H1 (cell line): Measurements from ENCODE around the gene LURAP1L. TPM values are rescaled to one million over a fixed set of nuclear protein-coding genes. Genes with fewer than 3 reads are reported as not detected.

Experiments used
- CTCF ChIA-PET: fragments of 300-600 bp; sonication (Branson Sonifier 250); formaldehyde crosslinking; loops from one replicate; lab custom pipeline; 2021; ENCODE audit not compliant: partially characterized antibody; lab: Charles Lee
- POLR2A ChIA-PET: fragments of 300-600 bp; sonication (Branson Sonifier 250); formaldehyde crosslinking; loops from one replicate; lab custom pipeline; 2021; ENCODE audit warnings: inconsistent platforms; ENCODE audit not compliant: partially characterized antibody; lab: Charles Lee
- DNase-seq, 2 experiments: peaks; one replicate each; pipeline versions ENCODE4 v3.0.0 to v3.0.0-alpha.2; 2010 to 2022; ENCODE audit warnings: low spot score in 2 of 2, low read depth in 1 of 2, mixed read lengths in 1 of 2
- FAIRE-seq: peaks from 2 replicates; lab custom pipeline; 2011; peaks lifted over from hg19 to GRCh38; lab: Jason Lieb, UNC
- H2AFZ ChIP-seq: 2 replicates; pipeline ENCODE4 v1.8.1; 2012; ENCODE audit warnings: low read length, inconsistent platforms
- H2AK5ac ChIP-seq: 2 replicates; pipeline ENCODE4 v1.6.1; 2013; ENCODE audit warnings: low read depth, low read length
- H2BK120ac ChIP-seq: replicated peaks from 2 replicates; pipeline ENCODE3; 2013; ENCODE audit warnings: low read depth, low read length, inconsistent platforms
- H2BK12ac ChIP-seq: 2 replicates; pipeline ENCODE4 v1.6.1; 2013; ENCODE audit warnings: low read depth, low read length
- H2BK15ac ChIP-seq: 2 replicates; pipeline ENCODE4 v1.6.1; 2013; ENCODE audit warnings: low read length
- H2BK20ac ChIP-seq: 2 replicates; pipeline ENCODE4 v1.6.1; 2013; ENCODE audit warnings: low read length
- H2BK5ac ChIP-seq: 2 replicates; pipeline ENCODE4 v1.6.1; 2013; ENCODE audit warnings: low read depth, low read length
- H3K14ac ChIP-seq: 2 replicates; pipeline ENCODE4 v1.6.1; 2013; ENCODE audit warnings: inconsistent platforms; ENCODE audit not compliant: insufficient read length
- H3K18ac ChIP-seq: 2 replicates; pipeline ENCODE4 v1.6.1; 2013; ENCODE audit warnings: low read length; ENCODE audit errors: extremely low read depth
- H3K23ac ChIP-seq: 2 replicates; pipeline ENCODE4 v1.6.1; 2013; ENCODE audit warnings: inconsistent platforms; ENCODE audit not compliant: insufficient read length
- H3K23me2 ChIP-seq: 2 replicates; pipeline ENCODE4 v1.6.1; 2013; ENCODE audit warnings: low read depth, low read length
- H3K27ac ChIP-seq: 2 replicates; pipeline ENCODE4 v1.6.1; 2011; ENCODE audit warnings: low read depth, low read length, inconsistent platforms
- H3K27me3 ChIP-seq, 4 experiments: replicated peaks in 1 of 4; 1 replicate in 1 of 4; 2 replicates in 3 of 4; pipeline versions ENCODE4 v1.6.1 to v1.8.1; 2011 to 2013; ENCODE audit warnings: low read length in 3 of 4, mild to moderate bottlenecking in 3 of 4, inconsistent platforms in 2 of 4, mixed read lengths in 2 of 4, moderate library complexity in 1 of 4; ENCODE audit not compliant: control insufficient read depth in 3 of 4, insufficient read depth in 3 of 4; ENCODE audit errors: extremely low read depth in 1 of 4
- H3K36me3 ChIP-seq, 4 experiments: 2 replicates each; pipeline versions ENCODE4 v1.6.1 to v1.8.1; 2011 to 2013; ENCODE audit warnings: mild to moderate bottlenecking in 4 of 4, low read length in 3 of 4, moderate library complexity in 2 of 4, control low read depth in 1 of 4, inconsistent platforms in 1 of 4; ENCODE audit not compliant: insufficient read depth in 4 of 4, control insufficient read depth in 2 of 4
- H3K4ac ChIP-seq: replicated peaks from 2 replicates; pipeline ENCODE3; 2013; ENCODE audit warnings: low read length, low read depth, mixed read lengths, inconsistent platforms; ENCODE audit not compliant: insufficient read length
- H3K4me1 ChIP-seq, 4 experiments: replicated peaks in 1 of 4; 1 replicate in 1 of 4; 2 replicates in 3 of 4; pipeline versions ENCODE4 v1.6.1 to v1.8.1; 2011 to 2013; ENCODE audit warnings: low read length in 3 of 4, inconsistent platforms in 2 of 4, mixed read lengths in 1 of 4; ENCODE audit not compliant: insufficient read depth in 4 of 4, control insufficient read depth in 3 of 4
- H3K4me2 ChIP-seq, 2 experiments: 2 replicates each; pipeline versions ENCODE4 v1.6.1 to v1.8.1; 2011 to 2013; ENCODE audit warnings: low read depth in 2 of 2, low read length in 2 of 2, control low read depth in 1 of 2, inconsistent platforms in 1 of 2, mild to moderate bottlenecking in 1 of 2; ENCODE audit not compliant: insufficient read depth in 1 of 2
- H3K4me3 ChIP-seq, 4 experiments: fragments of 200-600, 300-600 bp in 1 of 4; sonication (generic), shearing (Covaris generic), sonication (Bioruptor Twin) in 1 of 4; 2 replicates each; pipeline versions ENCODE4 v1.5.1 to v1.8.1; 2011 to 2016; ENCODE audit warnings: low read length in 4 of 4, low read depth in 3 of 4, control low read depth in 2 of 4, inconsistent platforms in 2 of 4, mild to moderate bottlenecking in 2 of 4, mixed read lengths in 1 of 4, moderate library complexity in 1 of 4; ENCODE audit not compliant: insufficient read depth in 2 of 4; ENCODE audit errors: extremely low read depth in 1 of 4
- H3K56ac ChIP-seq: replicated peaks from 2 replicates; pipeline ENCODE3; 2013; ENCODE audit warnings: low read depth, mild to moderate bottlenecking, mixed read lengths, low read length, inconsistent platforms; ENCODE audit not compliant: insufficient read length
- H3K79me1 ChIP-seq: 2 replicates; pipeline ENCODE4 v1.6.1; 2013; ENCODE audit warnings: low read depth, low read length, control low read depth
- H3K79me2 ChIP-seq, 2 experiments: 2 replicates each; pipeline versions ENCODE4 v1.6.1 to v1.8.1; 2012 to 2013; ENCODE audit warnings: low read length in 2 of 2, mild to moderate bottlenecking in 2 of 2, inconsistent platforms in 1 of 2; ENCODE audit not compliant: insufficient read depth in 2 of 2, control insufficient read depth in 1 of 2
- H3K9ac ChIP-seq, 4 experiments: replicated peaks in 1 of 4; 1 replicate in 1 of 4; 2 replicates in 3 of 4; pipeline versions ENCODE4 v1.6.1 to v1.8.1; 2011 to 2013; ENCODE audit warnings: low read depth in 3 of 4, low read length in 3 of 4, control low read depth in 2 of 4, mild to moderate bottlenecking in 2 of 4, moderate library complexity in 2 of 4, inconsistent platforms in 1 of 4; ENCODE audit errors: extremely low read depth in 1 of 4
- H3K9me3 ChIP-seq, 2 experiments: 2 replicates each; pipeline versions ENCODE4 v1.6.1 to v1.8.1; 2012 to 2013; ENCODE audit warnings: mild to moderate bottlenecking in 2 of 2, moderate library complexity in 2 of 2, control low read depth in 1 of 2, inconsistent platforms in 1 of 2, low read depth in 1 of 2, low read length in 1 of 2, mixed read lengths in 1 of 2; ENCODE audit not compliant: insufficient read depth in 2 of 2
- H4K20me1 ChIP-seq, 2 experiments: replicated peaks in 1 of 2; 2 replicates each; pipeline versions ENCODE3 to v1.8.1; 2011 to 2013; ENCODE audit warnings: inconsistent platforms in 2 of 2, low read length in 2 of 2, mild to moderate bottlenecking in 1 of 2; ENCODE audit not compliant: insufficient read depth in 2 of 2, control insufficient read depth in 1 of 2
- H4K5ac ChIP-seq: 2 replicates; pipeline ENCODE4 v1.6.1; 2013; ENCODE audit warnings: low read length, low read depth, mixed read lengths, inconsistent platforms; ENCODE audit not compliant: insufficient read length
- H4K8ac ChIP-seq: 2 replicates; pipeline ENCODE4 v1.8.0; 2013; ENCODE audit warnings: mild to moderate bottlenecking, moderate library complexity, low read length, inconsistent platforms; ENCODE audit not compliant: insufficient read depth; ENCODE audit errors: extremely low read depth
- H4K91ac ChIP-seq: replicated peaks from 2 replicates; pipeline ENCODE3; 2013; ENCODE audit warnings: low read length, mixed read lengths, inconsistent platforms; ENCODE audit not compliant: insufficient read length
- ASH2L ChIP-seq: fragments of 200-600, 300-600 bp; sonication (generic); IDR thresholded peaks from one replicate; pipeline ENCODE4 v1.7.1; 2017; ENCODE audit warnings: low read length
- ATF3 ChIP-seq: IDR thresholded peaks from 2 replicates; pipeline ENCODE4 v1.6.1; 2011; ENCODE audit warnings: low read depth, mild to moderate bottlenecking, low read length; ENCODE audit not compliant: insufficient read depth
- CBX5 ChIP-seq: fragments of 300-800, 300-1000 bp; sonication (generic); IDR thresholded peaks from 2 replicates; pipeline ENCODE4 v1.7.1; 2016; ENCODE audit warnings: antibody characterized with exemption, low read length, low read depth
- EZH2 ChIP-seq: fragments of 200-600 bp; sonication (generic); IDR thresholded peaks from 2 replicates; pipeline ENCODE4 v1.7.1; 2012; ENCODE audit warnings: low read depth, mild to moderate bottlenecking, moderate library complexity, low read length, inconsistent platforms; ENCODE audit not compliant: severe bottlenecking
- GTF2F1 ChIP-seq: IDR thresholded peaks from 2 replicates; pipeline ENCODE4 v1.6.1; 2012; ENCODE audit warnings: low read depth, low read length, improper control_type of control experiment, borderline replicate concordance
- KDM4A ChIP-seq: IDR thresholded peaks from one replicate; pipeline ENCODE4 v1.7.1; 2012; ENCODE audit warnings: low read depth, mild to moderate bottlenecking, moderate library complexity, low read length, inconsistent platforms; ENCODE audit not compliant: severe bottlenecking
- NANOG ChIP-seq: IDR thresholded peaks from 2 replicates; pipeline ENCODE4 v1.6.1; 2011; ENCODE audit warnings: low read length, low read depth, mild to moderate bottlenecking, inconsistent platforms; ENCODE audit not compliant: insufficient read depth, poor library complexity, severe bottlenecking
- TAF1 ChIP-seq: IDR thresholded peaks from 2 replicates; pipeline ENCODE4 v1.6.1; 2011; ENCODE audit warnings: mild to moderate bottlenecking, low read depth, low read length
- YY1 ChIP-seq: IDR thresholded peaks from 2 replicates; pipeline ENCODE4 v1.6.1; 2011; ENCODE audit warnings: low read depth, mild to moderate bottlenecking, low read length
- polyA plus RNA-seq, 7 experiments: library from polyadenylated mRNA; depleted of rRNA in 3 of 7; stranded (reverse) in 5 of 7; unstranded in 2 of 7; fragments of >200 nt in 5 of 7; fragments of 200-250 nt in 2 of 7; gene quantifications; 1 replicate in 5 of 7; 2 replicates in 1 of 7; 4 replicates in 1 of 7; pipeline versions ENCODE4 v1.2.1 to v1.2.3, GENCODE V29; 2011 to 2013; ENCODE audit warnings: missing spikeins in 2 of 7, mixed read lengths in 2 of 7
- total RNA-seq: library from RNA; stranded (reverse); fragmentation: NEBNext Ultra II Directional; extraction: Animal tissue kit (Norgen Biotek cat#: 25700); gene quantifications from 2 replicates; pipeline ENCODE4 v1.2.1, GENCODE V29; 2021

The LURAP1L gene
- total and polyA plus RNA-seq, 2 of the 8 experiments (the other 6 are each of a cell fraction or from before 2014, with no cell fraction given), result 0.63 to 1.2 TPM

DNA sequence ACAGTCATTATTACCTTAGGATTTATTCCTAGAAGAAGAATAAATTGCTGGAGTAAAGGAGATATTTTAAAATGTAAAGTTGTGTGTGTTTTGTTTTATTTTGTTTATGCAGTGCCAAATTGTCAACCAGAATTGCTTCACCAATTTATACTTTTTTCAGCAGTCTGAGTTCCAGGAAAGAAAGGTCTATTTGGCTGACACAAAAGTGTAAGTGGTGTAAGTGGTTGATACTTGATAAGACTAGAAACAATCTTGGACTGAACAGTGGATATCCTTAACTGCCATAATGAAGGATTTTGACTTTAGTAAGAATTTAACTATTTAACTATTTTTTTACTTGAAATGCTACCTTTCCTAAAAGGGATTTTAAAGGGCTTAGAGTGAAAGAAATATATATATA is 43.9 kb upstream of the LURAP1L start:
- Histone ChIP-seq H3K4me1 (no peaks in the 10 kb centered on the region), H4K8ac (no peak overlapping the region), H4K20me1 (no peaks in the 10 kb centered on the region), H2BK15ac (no peak overlapping the region), H2BK20ac (no peak overlapping the region), H3K56ac (no peak overlapping the region), H3K27ac (no peak overlapping the region), H3K4me3 (no peak overlapping the region), H3K4me2 (no peak overlapping the region), H3K23me2 (no peaks in the 10 kb centered on the region), H3K79me2 (no peaks in the 10 kb centered on the region), H2AFZ (no peak overlapping the region; the same call in 1 of the 2 replicates), H4K5ac (no peak overlapping the region), H2BK120ac (no peak overlapping the region), H4K91ac (no peak overlapping the region), H2BK12ac (no peak overlapping the region), H2BK5ac (no peak overlapping the region), H2AK5ac (no peak overlapping the region), H3K79me1 (no peaks in the 10 kb centered on the region), H3K14ac (no peak overlapping the region), H3K4ac (no peak overlapping the region), H3K27me3 (no peaks in the 10 kb centered on the region), H3K23ac (no peak overlapping the region), H3K9me3 (peaks cover 0 to 4% of the 10 kb centered on the region in 2 experiments; a peak in 2 of 4 replicates), H3K18ac (no peak overlapping the region), H3K9ac (no peak overlapping the region), H3K36me3 (no peaks in the 10 kb centered on the region)
- CTCF ChIA-PET, result interaction anchor here (0.7 kb wide), 1 partner anchor 166 kb away, joined by 3 read pairs; no protein-coding TSS in a partner anchor
- POLR2A ChIA-PET, result no interaction called here
- DNase-seq, result no peak
- TF ChIP-seq KDM4A (no peak), ATF3 (no peak), TAF1 (no peak), ASH2L (no peak), CBX5 (no peak), GTF2F1 (no peak), NANOG (no peak), YY1 (no peak), EZH2 (no peak)
- no peak for FAIRE-seq
